Upper lobe of left lung (tissue), 4 donors: ENCODE measurements around the gene TRIM58.

Experiments
- EP300 ChIP-seq, 4 donors: sonication (generic); formaldehyde crosslinking; IDR thresholded peaks; one replicate each; pipeline ENCODE4 v1.5.1; 2017; ENCODE audit warnings: antibody characterized with exemption in 4 of 4, control low read depth in 2 of 4
- TF ChIP-seq, protein P1 (sequence below), 6 experiments: fragments of 450-650 bp in 4 of 6; fragments of 200-600 bp in 2 of 6; sonication (generic) in 2 of 6; IDR thresholded peaks; one replicate each; pipeline ENCODE4 v1.5.1; 2016 to 2019; ENCODE audit warnings: antibody characterized with exemption in 6 of 6

DNA sequence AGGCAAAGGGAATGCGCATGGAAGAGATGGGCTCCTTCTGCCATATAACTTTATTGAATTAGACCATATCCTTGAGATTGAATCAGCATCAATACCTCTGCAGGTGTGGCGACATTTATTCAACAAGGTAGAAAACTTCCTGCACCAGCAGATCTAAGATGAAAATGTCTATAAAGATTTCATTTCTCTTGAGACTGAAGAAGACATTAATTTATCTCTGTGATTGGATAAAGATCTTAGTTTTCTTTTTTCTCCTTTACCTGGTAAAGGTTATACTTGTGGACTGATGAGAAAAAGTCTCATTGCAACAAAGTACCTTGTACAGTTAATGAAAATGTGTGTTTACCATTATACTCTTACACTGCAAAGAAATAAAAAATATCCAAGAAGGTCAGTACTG is 63.0 kb downstream of the TRIM58 start, which contains the start of gene OR2T8:
- TF ChIP-seq, protein P1, sequence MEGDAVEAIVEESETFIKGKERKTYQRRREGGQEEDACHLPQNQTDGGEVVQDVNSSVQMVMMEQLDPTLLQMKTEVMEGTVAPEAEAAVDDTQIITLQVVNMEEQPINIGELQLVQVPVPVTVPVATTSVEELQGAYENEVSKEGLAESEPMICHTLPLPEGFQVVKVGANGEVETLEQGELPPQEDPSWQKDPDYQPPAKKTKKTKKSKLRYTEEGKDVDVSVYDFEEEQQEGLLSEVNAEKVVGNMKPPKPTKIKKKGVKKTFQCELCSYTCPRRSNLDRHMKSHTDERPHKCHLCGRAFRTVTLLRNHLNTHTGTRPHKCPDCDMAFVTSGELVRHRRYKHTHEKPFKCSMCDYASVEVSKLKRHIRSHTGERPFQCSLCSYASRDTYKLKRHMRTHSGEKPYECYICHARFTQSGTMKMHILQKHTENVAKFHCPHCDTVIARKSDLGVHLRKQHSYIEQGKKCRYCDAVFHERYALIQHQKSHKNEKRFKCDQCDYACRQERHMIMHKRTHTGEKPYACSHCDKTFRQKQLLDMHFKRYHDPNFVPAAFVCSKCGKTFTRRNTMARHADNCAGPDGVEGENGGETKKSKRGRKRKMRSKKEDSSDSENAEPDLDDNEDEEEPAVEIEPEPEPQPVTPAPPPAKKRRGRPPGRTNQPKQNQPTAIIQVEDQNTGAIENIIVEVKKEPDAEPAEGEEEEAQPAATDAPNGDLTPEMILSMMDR (IDR thresholded peaks at IDR 0.05) = no peak
- TF ChIP-seq EP300 (IDR thresholded peaks at IDR 0.05) = no peak
